Caco-2 (cell line): Measurements from ENCODE around the gene DUSP5. TPM values are rescaled to one million over a fixed set of nuclear protein-coding genes. Genes with fewer than 3 reads are reported as not detected.

Experiments used
- BruUV-seq: library from RNA; stranded (reverse); fragments of 400-500 nt; replicated peaks from 2 replicates; lab custom pipeline; 2021; lab: Mats Ljungman, UMichigan
- CTCF ChIA-PET: fragments of 300-600 bp; sonication (Branson Sonifier 250); formaldehyde crosslinking; loops from one replicate; lab custom pipeline; 2022; ENCODE audit warnings: antibody characterized with exemption; lab: Charles Lee
- POLR2A ChIA-PET: fragments of 300-600 bp; sonication (Branson Sonifier 250); formaldehyde crosslinking; loops from one replicate; lab custom pipeline; 2022; ENCODE audit warnings: antibody characterized with exemption; lab: Charles Lee
- DNase-seq, 2 experiments: peaks; one replicate each; pipeline versions ENCODE4 v3.0.0 to v3.0.0-alpha.2; 2020 to 2022
- H3K27me3 ChIP-seq: replicated peaks from 2 replicates; pipeline ENCODE4 v1.6.0; 2011; ENCODE audit warnings: low read length; ENCODE audit not compliant: control insufficient read depth, insufficient read depth
- H3K36me3 ChIP-seq: 2 replicates; pipeline ENCODE4 v1.5.1; 2011; ENCODE audit warnings: low read length; ENCODE audit not compliant: control insufficient read depth, insufficient read depth
- H3K4me1 ChIP-seq: fragments of 250-450 bp; sonication (Bioruptor Pico); 2 replicates; pipeline ENCODE4 v1.5.1; 2020; ENCODE audit warnings: mild to moderate bottlenecking
- H3K4me3 ChIP-seq: 2 replicates; pipeline ENCODE4 v1.5.1; 2011; ENCODE audit warnings: low read depth, mild to moderate bottlenecking, control low read depth, low read length
- H3K9me3 ChIP-seq: fragments of 250-450 bp; sonication (Bioruptor Pico); 2 replicates; pipeline ENCODE4 v1.5.1; 2020; ENCODE audit warnings: mild to moderate bottlenecking, moderate library complexity
- H3K27ac Mint-ChIP-seq: one replicate; pipeline ENCODE4 v1.8.0; 2022; ENCODE audit warnings: mixed read lengths; ENCODE audit not compliant: unreplicated experiment
- H3K27me3 Mint-ChIP-seq: one replicate; pipeline ENCODE4 v1.8.0; 2022; ENCODE audit warnings: mixed read lengths; ENCODE audit not compliant: insufficient read depth, unreplicated experiment
- H3K36me3 Mint-ChIP-seq: one replicate; pipeline ENCODE4 v1.8.0; 2022; ENCODE audit warnings: mild to moderate bottlenecking, mixed read lengths; ENCODE audit not compliant: insufficient read depth, unreplicated experiment
- H3K4me1 Mint-ChIP-seq: one replicate; pipeline ENCODE4 v1.8.0; 2022; ENCODE audit warnings: low read depth, mixed read lengths; ENCODE audit not compliant: unreplicated experiment
- H3K4me3 Mint-ChIP-seq: one replicate; pipeline ENCODE4 v1.8.0; 2022; ENCODE audit warnings: mild to moderate bottlenecking, moderate library complexity, mixed read lengths; ENCODE audit not compliant: unreplicated experiment
- H3K9me3 Mint-ChIP-seq: one replicate; pipeline ENCODE4 v1.8.0; 2022; ENCODE audit warnings: mixed read lengths; ENCODE audit not compliant: unreplicated experiment
- intact Hi-C: fragments of 100-400 bp; cut with micrococcal nuclease; formaldehyde crosslinking; loops from one replicate; pipeline ENCODE4 v1.10.0; 2022; ENCODE audit not compliant: unreplicated experiment
- total RNA-seq: library from RNA; stranded (reverse); gene quantifications from 2 replicates; pipeline ENCODE4 v1.2.3, GENCODE V29; 2022
- TF ChIP-seq, protein P1 (sequence below), 2 experiments: fragments of 200-600 bp in 1 of 2; IDR thresholded peaks; 1 replicate in 1 of 2; 2 replicates in 1 of 2; pipeline versions ENCODE4 v1.5.1 to v1.8.0; 2011 to 2022; ENCODE audit warnings: antibody characterized with exemption in 1 of 2, control low read depth in 1 of 2, inconsistent platforms in 1 of 2, low read depth in 1 of 2, low read length in 1 of 2, mild to moderate bottlenecking in 1 of 2, moderate library complexity in 1 of 2; ENCODE audit not compliant: insufficient read depth in 1 of 2, severe bottlenecking in 1 of 2, unreplicated experiment in 1 of 2

Gene DUSP5
- total RNA-seq, 1 experiment from 2014 or later: 15.0 TPM

DNA sequence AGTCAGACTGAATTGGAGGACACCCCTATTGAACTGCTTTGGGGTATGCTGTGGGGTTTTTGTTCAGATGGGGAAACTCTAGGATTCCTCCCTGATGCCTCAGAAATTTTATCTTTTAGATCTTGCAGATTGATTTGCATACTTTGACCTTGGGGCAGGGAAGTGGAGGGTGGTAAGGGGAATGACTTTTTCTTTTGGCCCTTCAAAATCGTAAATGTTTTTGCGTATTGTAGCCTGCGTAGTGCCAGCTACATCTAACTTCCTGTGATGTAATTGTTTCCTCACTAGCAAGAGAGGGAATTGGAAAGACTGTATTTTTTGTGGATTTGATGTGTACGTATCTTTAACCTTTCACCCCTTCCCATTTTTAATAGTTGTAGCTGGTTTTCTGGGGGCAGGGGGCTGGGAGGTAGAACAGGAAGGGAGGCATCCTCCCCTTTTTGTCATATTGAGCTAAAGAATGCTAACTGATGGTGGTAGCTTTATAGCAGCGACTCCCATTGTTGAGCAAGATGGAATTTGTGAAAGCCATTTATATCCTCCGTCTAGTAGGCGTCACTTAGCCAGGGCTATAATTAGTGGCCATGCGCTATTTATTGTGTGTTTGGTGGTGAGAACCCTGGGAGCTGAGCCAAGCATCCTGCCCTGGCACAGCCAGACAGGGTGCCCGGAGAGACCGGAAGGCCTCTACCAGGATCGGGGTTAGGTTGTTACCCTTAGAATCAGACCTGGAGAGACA is 11.3 kb downstream of the DUSP5 start:
- no peak overlapping the region for H3K27ac Mint-ChIP-seq
- peaks cover 49% of the 10 kb centered on the region for H3K36me3 Mint-ChIP-seq
- POLR2A ChIA-PET: no interaction called here
- H3K9me3 ChIP-seq: no peaks in the 10 kb centered on the region
- CTCF ChIA-PET: no interaction called here
- intact Hi-C loops: no loop called here
- no peaks in the 10 kb centered on the region for H3K27me3 ChIP-seq
- no peaks in the 10 kb centered on the region for H3K27me3 Mint-ChIP-seq
- no peak overlapping the region for H3K4me3 ChIP-seq
- TF ChIP-seq, protein P1, sequence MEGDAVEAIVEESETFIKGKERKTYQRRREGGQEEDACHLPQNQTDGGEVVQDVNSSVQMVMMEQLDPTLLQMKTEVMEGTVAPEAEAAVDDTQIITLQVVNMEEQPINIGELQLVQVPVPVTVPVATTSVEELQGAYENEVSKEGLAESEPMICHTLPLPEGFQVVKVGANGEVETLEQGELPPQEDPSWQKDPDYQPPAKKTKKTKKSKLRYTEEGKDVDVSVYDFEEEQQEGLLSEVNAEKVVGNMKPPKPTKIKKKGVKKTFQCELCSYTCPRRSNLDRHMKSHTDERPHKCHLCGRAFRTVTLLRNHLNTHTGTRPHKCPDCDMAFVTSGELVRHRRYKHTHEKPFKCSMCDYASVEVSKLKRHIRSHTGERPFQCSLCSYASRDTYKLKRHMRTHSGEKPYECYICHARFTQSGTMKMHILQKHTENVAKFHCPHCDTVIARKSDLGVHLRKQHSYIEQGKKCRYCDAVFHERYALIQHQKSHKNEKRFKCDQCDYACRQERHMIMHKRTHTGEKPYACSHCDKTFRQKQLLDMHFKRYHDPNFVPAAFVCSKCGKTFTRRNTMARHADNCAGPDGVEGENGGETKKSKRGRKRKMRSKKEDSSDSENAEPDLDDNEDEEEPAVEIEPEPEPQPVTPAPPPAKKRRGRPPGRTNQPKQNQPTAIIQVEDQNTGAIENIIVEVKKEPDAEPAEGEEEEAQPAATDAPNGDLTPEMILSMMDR (IDR thresholded peaks at IDR 0.05; ENCODE audit: insufficient read depth in 1 of 2, low read depth in 1 of 2, low read length in 1 of 2, severe bottlenecking in 1 of 2, unreplicated experiment in 1 of 2): no peak
- H3K4me1 ChIP-seq: peaks cover 22% of the 10 kb centered on the region
- H3K9me3 Mint-ChIP-seq: no peaks in the 10 kb centered on the region
- DNase-seq: no peak
- no peak overlapping the region for H3K4me3 Mint-ChIP-seq
- BruUV-seq: no TSS peak
- peaks cover 1% of the 10 kb centered on the region; the same call in 1 of the 2 replicates for H3K36me3 ChIP-seq
- H3K4me1 Mint-ChIP-seq: no peaks in the 10 kb centered on the region

DNA sequence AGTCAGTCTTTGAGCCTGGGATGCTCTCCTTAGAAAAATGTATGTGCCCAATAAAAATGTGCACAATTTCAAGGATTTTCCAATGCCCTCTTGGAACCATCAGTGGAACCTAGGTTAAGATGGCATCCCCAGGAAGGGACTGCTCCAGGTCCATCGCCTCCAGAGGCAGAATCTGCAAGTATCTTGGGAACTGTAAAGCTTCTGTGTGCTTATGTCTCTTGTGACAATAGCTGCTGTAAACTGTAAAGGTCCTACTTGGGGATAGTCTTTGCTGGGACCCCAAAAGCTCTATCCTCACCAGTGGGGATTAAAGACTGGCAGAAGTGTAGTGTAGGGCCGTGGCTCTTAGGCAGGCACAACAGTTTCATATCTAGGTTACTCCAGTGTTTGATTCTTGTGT is 11.9 kb downstream of the DUSP5 start:
- Mint-ChIP-seq H3K4me1 (no peaks in the 10 kb centered on the region), H3K27me3 (no peaks in the 10 kb centered on the region), H3K4me3 (no peak overlapping the region), H3K36me3 (peaks cover 44% of the 10 kb centered on the region), H3K27ac (no peak overlapping the region), H3K9me3 (no peaks in the 10 kb centered on the region)
- ChIA-PET POLR2A (no interaction called here), CTCF (no interaction called here)
- Histone ChIP-seq H3K4me3 (no peak overlapping the region), H3K9me3 (no peaks in the 10 kb centered on the region), H3K36me3 (0 out of 2 replicates have a peak, but pooled peaks cover 1% of the 10 kb centered on the region), H3K27me3 (no peaks in the 10 kb centered on the region), H3K4me1 (peaks cover 22% of the 10 kb centered on the region)
- intact Hi-C loops: no loop called here
- no TSS peak for BruUV-seq
- no peak for DNase-seq
- TF ChIP-seq, protein P1 (IDR thresholded peaks at IDR 0.05; ENCODE audit: insufficient read depth in 1 of 2, low read depth in 1 of 2, low read length in 1 of 2, severe bottlenecking in 1 of 2, unreplicated experiment in 1 of 2): no peak

DNA sequence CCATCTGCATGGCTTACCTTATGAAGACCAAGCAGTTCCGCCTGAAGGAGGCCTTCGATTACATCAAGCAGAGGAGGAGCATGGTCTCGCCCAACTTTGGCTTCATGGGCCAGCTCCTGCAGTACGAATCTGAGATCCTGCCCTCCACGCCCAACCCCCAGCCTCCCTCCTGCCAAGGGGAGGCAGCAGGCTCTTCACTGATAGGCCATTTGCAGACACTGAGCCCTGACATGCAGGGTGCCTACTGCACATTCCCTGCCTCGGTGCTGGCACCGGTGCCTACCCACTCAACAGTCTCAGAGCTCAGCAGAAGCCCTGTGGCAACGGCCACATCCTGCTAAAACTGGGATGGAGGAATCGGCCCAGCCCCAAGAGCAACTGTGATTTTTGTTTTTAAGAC is 12.4 kb downstream of the DUSP5 start:
- POLR2A ChIA-PET: no interaction called here
- no peak for DNase-seq
- no TSS peak for BruUV-seq
- H3K36me3 ChIP-seq: 0 out of 2 replicates have a peak, but pooled peaks cover 1% of the 10 kb centered on the region
- Mint-ChIP-seq H3K9me3 (no peaks in the 10 kb centered on the region), H3K27ac (no peak overlapping the region), H3K36me3 (peaks cover 44% of the 10 kb centered on the region), H3K4me1 (no peaks in the 10 kb centered on the region), H3K27me3 (no peaks in the 10 kb centered on the region), H3K4me3 (no peak overlapping the region)
- CTCF ChIA-PET: no interaction called here
- peaks cover 22% of the 10 kb centered on the region for H3K4me1 ChIP-seq
- TF ChIP-seq, protein P1 (IDR thresholded peaks at IDR 0.05; ENCODE audit: insufficient read depth in 1 of 2, low read depth in 1 of 2, low read length in 1 of 2, severe bottlenecking in 1 of 2, unreplicated experiment in 1 of 2): no peak
- no peak overlapping the region for H3K4me3 ChIP-seq
- intact Hi-C loops: no loop called here
- no peaks in the 10 kb centered on the region for H3K9me3 ChIP-seq
- H3K27me3 ChIP-seq: no peaks in the 10 kb centered on the region
